ENCODE data around the gene SRSF9.
A peak's percentile ranks its signal among the peaks of the same experiment; 100 is the strongest.
"Not testable (repeated sequence)": the region's sequence is repeated elsewhere in the genome, so short reads cannot be mapped to it uniquely, and the experiment has no call there.

The SRSF9 gene

DNA sequence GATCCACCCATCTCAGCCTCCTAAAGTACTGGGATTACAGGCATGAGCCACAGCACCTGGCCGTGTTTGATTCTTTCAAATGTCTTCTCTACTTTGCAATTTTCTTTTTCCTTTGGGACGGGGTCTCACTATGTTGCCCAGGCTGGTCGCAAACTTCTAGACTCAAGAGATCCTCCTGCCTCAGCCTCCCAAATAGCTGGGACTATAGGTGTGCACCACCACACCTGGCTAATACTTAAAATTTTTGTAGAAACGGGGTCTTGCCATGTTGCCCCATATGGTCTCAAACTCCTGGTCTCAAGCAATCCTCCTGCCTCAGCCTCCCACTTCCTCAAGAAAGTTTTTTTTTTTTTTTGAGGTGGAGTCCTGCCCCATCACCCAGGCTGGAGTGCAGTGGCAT lies 21.6 kb downstream of the SRSF9 start:
- no peak for DNase-seq (ENCODE audit: low spot score)

DNA sequence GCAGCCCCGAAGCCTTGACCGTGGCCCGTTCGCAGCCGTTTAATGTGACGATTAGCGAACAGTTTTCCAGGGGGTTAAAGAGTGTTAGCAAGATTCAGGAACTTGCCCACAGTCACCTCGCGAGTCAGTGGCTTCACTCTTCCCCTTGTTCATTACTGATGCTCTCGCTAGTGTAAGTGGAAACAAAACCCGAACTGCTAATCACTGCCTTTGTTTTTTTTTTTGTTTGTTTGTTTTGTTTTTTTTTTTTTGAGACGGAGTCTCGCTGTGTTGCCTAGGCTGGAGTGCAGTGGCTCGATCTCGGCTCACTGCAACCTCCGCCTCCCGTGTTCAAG lies 22.7 kb downstream of the SRSF9 start:
- DNase-seq (ENCODE audit: low spot score): not testable (repeated sequence)

DNA sequence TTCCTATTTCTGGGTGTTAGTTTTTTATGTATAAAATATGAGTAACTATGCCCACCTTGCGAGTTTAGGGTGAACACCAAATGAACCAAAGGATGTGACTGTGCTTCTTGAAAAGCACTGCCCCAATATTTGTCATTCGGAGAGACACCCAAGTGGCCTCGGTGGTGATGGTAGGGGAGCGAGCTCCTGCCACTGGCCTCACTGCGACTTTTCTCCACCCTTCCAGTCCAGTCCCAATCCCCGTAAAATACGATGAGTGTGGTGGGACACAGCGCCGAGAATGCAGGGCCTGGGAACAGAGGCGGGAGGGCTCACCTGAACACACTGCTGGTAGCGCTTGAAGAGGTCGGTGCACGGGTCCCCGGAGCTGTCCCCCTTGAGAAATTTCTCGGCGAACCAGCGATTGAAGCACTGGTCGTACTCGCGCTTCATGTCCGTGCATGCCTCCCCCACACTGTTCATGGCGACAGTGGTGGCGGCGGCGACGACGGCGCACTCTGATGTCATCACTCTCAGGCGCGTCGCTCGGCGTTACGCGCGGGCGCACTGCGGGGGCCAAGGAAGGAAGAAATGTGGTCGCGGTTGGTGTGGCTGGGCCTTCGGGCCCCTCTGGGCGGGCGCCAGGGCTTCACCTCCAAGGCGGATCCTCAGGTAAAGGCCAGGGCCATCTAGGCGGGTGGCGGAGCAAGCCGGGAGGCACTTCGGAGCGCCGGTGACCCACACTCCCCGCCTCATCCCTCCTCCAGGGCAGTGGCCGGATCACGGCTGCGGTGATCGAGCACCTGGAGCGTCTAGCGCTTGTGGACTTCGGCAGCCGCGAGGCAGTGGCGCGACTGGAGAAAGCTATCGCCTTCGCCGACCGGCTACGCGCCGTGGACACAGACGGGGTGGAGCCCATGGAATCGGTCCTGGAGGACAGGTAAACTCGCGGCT lies 23.4 kb downstream of the SRSF9 start, which contains the start of the genes GATC and TRIAP1:
Gene GATC, plus strand, starts transcription at position 534 of the 933 bp plus-strand sequence. Its CDS starts 37 bp downstream, at position 571.
Gene TRIAP1, minus strand, starts transcription at position 474 of the 933 bp plus-strand sequence. Its CDS starts 12 bp downstream, at position 462.
- peak; percentile 47 for DNase-seq (ENCODE audit: low spot score)

DNA sequence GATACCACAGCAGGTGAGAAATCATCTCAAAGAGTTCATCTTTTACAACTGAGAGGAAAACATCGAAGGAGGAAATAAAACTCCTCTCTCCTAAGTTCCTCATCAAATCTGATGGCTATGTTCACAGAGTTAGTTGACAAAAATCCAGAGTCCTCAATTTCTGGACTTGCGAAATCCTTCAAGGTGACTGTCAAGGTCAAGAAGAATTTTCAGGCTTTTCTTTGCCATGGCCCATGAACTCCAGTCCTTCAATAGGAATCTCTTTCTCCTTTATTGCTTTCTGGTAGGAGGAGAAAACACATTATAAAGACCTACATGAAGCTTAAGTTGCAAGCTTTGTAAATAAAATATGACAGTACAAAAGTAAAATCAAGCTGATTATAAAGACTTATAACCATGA lies 24.9 kb downstream of the SRSF9 start:
- no peak for DNase-seq (ENCODE audit: low spot score)

DNA sequence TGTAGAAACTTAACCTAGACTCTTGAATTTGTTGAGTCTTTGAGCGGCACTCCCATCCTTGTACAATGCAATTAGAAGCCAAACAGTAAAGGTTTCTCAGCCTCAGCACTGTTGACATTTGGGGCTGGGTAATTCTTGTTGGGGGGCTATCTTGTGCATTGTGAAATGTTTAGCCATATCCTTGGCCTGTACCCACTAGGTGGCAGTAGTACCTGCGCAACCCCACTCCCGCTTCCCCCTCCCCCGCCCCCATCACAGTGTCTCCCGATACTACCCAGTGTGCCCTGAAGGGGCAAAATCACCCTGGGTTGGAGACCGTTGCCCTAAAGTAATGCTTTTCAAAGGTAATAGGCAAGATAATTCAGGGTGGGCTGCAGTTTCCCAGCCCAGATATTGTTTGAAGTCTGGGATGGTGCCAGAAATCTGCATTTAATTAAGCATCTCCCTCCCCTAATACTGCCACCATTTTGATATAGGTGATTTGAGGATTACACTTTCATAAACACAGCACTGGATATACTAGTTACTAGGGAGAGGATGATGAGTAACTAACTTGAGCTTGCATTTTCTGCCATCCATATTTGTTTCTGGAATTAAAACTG lies 29.8 kb downstream of the SRSF9 start:
- DNase-seq (ENCODE audit: low spot score): peak; percentile 68

DNA sequence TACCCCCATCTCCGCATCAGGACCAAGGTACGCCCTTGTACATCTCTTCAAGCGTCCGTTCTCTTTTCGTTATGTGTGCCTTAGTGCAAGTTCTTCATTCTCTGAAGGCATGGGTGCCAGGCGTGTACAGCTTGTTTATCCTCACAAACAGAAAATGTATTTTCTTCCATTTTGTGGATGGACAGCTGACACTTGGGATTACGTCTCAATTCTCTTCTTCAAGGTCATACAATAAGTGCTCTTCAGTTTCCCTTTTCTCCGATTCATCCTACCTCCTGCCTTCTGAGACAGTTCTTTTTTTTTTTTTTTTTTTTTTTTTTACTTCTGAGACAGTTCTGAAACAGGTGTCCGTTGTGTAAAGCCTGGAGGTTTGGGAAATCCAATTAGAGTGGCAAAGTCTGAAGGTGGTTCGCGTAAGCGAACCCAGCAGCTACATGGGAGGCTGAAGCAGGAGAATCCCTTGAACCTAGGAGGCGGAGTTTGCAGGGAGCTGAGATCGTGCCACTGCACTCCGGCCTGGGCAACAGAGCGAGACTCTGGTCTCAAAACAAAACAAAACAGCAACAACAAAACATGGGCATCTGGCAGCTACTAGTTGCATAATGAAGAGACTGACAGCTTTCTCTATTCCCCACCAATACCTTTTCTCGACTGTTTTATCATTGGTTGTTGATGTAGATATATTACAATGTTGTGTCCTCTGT lies 30.9 kb downstream of the SRSF9 start:
- DNase-seq (ENCODE audit: low spot score): no peak

DNA sequence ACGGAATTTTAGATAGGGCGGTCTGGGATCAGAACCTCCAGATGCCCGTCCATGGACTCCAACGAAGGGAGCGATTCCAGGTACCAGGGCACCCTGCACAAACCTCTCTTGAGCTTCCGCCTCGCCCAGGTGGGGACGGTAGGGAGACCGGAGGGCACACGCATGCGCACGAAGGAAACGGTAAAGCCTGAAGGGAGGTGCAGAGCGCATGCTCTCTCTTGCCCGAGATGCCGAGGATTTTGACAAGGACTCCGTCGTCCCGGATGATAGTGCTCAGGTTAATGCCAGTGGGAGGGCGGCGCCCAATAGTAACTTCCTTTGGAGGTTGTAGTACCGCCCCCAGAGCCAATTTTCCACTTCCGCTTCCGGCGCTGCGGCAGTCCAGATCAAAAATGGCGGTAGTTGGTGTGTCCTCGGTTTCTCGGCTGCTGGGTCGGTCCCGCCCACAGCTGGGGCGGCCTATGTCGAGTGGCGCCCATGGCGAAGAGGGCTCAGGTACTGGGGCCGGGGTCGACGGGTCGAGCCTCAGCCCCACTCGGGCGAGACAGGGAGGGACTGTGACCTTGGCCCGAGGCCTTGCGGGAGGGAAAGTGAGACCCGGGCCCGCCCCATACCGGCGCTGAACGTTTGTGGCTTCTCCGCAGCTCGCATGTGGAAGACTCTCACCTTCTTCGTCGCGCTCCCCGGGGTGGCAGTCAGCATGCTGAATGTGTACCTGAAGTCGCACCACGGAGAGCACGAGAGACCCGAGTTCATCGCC lies 31.6 kb downstream of the SRSF9 start, which contains the start of gene COX6A1:
Gene COX6A1, plus strand, starts transcription at position 379 of the 760 bp plus-strand sequence. Its CDS starts 14 bp downstream, at position 393.
- peak; percentile 100 for DNase-seq (ENCODE audit: low spot score)

DNA sequence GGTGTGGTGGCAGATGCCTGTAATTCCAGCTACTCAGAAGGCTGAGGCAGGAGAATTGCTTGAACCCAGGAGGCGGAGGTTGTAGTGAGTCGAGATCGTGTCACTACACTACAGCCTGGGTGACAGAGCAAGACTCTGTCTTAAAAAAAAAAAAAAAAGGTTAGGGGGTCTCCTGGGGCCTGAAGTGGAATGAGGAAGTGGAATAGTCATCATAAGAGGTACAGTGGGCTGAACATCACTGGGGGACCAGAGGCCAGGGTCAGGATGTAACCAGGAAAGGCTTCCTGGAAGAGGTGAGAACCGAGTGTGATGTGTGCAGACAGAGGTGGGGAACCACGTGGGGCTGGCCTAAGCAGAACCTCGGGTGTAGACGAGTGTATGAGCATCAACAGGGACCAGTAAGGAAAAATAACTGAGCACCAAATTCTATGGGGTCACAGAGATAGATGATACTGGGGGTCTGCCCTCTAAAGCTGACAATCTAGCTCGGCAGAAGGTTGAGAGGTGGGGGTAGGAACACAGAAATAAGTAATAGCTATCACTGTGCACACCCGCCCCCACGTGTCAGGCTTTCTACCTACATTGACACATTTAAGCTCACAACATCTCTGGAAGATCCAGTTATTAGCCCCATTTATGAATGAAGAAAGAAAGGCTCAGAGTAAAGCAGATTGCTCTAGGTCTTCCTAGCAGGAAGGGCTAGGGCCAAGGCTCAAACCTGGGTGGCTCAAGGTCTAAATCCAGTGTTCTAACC lies 36.6 kb downstream of the SRSF9 start:
- DNase-seq (ENCODE audit: low spot score): no peak

DNA sequence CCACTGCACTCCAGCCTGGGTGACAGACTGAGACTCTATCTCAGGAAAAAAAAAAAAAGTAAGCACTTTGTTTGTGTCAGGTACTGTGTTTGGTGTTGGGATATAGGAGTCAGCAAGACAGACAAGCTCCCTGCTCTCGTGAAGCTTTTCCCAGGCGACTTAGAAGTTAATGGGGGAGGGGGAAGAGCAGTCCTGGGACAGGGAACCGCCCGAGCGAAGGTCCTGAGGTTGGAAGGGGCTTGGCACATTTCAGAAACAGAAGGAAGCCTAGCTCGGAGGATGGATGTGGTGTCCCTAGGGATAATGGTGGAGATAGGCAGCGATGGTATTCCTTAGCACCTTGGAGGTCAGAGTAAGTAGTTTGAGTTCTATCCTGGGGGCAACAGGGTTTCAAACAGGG lies 40.2 kb downstream of the SRSF9 start:
- no peak for DNase-seq (ENCODE audit: low spot score)

DNA sequence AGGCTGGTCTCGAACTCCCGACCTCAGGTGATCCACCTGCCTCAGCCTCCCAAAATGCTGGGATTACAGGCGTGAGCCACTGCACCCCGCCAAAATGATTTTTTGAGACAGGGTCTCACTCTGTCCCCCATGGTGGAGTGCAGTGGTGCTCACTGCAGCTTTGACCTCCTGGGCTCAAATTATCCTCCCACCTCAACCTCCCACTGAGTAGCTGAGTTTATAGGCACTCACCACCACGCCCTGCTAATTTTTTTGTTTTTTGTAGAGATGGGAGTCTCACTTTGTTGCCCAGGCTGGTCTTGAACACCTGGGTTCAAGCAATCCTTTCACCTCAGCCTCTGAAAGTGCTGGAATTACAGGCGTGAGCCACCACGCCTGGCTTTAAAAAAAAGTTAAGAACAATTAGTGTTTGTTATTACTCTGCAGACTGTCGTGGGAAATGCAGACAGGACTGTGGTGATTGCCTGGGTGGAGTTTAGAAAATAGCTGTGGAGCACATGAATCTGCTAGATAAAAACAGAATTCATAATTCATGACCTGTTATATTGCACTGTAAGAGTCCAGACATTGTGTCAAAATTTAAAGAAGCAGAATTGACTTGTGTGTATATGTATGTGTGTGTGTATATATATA lies 40.8 kb downstream of the SRSF9 start:
- no peak for DNase-seq (ENCODE audit: low spot score)

DNA sequence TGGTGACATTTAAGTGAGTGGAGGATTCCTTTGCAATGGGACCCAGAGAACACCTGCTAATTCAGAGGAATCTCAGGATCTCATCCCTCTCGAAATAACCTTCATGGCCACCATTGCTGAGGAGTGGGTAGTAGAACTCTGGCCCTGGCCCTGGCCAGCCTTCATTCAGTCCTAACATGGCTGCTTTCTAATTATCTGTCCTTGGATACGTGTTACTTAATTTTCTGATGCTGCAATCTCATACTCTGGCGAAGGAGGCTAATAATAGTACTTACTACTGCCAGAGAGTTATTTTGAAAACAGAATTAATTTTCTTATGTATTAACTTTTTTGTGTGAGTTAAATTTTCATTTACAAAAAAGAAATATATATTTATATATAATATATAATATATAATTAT lies 43.8 kb downstream of the SRSF9 start:
- no peak for DNase-seq (ENCODE audit: low spot score)

DNA sequence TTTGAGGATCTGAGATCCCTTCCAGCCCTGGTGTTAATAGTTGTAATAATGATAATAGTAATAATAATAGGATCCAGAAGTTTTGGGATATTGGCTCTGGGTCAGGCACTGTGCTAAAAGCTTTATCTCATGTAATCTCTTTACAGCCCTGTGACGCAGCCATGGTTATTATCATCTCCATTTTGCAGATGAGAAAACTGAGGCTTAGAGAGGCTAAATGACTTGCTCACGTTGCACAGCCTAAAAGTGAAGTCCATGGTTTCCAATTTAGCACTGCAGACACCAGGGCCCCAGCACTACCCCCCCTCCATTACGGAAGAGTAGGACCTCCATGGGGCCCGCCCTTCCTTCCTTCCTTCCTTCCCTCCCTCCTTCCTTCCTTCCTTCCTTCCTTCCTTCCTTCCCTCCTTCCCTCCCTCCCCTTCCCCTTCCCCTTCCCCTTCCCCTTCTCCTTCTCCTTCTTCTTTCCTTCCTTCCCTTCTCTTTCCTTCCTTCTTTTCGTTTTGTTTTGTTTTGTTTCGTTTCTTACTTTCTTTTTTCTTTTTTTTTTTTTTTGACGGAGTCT lies 46.6 kb downstream of the SRSF9 start:
- no peak for DNase-seq (ENCODE audit: low spot score)

DNA sequence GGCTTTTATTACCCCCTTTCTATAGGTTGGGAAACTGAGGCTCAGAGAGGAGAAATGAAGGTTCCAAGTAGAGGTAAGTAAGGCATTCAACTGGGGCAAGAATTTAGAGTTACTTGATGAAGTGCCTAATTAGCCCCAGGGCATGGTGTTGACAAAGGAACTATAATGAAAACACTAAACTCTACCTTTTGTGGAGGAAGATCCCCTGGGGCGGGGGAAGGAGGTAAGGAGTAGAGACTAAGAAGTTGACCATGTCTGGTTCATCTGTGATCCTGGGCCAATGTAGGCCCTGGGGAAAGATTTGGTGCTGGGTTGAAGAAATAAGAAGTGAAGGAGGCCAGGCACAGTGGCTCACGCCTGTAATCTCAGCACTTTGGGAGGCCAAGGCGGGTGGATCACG lies 47.8 kb downstream of the SRSF9 start:
- DNase-seq (ENCODE audit: low spot score): no peak

DNA sequence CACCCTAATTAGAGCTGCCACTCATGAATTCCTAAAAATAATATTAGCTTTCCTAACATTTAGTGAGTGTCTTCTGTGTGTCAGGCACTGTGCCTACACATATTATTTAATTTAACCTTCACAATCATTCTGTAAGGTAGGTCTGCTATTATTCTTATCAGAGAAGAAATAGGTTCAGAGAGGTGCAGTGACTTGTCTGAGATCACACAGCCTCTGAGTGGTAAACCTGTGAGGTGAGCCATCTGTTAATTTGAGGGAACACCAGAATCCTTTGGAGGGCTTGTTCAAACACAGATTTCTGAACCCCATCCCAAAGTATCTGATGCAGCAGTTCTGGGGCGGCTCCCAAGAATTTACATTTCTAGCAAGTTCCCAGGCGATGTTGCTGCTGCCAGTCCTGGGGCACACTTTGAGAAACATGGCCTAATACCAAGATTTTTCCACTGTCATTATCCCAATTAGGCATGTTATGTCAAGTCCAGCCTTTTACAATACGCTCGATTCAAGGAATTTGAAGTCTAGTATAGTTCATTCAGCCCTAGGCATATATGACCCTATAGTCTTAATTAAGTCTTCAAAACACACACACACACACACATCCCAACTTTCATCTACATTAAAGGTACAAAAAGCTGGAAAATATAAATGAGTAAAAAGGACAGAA lies 51.5 kb downstream of the SRSF9 start:
- DNase-seq (ENCODE audit: low spot score): no peak

DNA sequence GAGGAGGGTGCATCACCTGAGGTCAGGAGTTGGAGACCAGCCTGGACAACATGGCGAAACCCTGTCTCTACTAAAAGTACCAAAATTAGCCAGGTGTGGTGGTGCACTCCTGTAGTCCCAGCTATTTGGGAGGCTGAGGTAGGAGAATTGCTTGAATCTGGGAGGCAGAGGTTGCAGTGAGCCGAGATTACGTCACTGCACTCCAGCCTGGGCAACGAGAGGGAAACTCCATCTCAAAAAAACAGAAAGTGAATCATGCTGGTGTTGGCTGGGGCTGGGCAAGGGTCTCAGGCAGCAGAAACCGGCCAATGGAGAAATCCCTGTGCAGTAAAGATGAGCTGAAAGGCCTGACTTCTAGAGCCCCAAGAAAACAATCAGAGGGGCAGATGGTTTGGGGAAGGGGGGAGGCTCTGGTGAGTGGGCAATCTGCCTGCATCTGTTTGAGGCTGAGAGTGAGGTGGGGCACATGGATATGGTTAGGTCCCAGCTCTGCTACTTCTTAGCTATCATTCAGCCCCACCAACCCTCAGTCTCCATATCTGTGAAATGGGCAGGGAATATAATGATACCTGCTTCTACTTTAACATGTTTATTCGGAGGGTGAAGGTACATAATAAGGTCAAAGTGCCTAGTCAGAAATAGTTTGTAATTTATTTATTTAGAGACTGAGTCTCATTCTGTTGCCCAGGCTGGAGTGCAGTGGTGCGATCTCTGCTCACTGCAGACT lies 52.9 kb downstream of the SRSF9 start:
- no peak for DNase-seq (ENCODE audit: low spot score)

DNA sequence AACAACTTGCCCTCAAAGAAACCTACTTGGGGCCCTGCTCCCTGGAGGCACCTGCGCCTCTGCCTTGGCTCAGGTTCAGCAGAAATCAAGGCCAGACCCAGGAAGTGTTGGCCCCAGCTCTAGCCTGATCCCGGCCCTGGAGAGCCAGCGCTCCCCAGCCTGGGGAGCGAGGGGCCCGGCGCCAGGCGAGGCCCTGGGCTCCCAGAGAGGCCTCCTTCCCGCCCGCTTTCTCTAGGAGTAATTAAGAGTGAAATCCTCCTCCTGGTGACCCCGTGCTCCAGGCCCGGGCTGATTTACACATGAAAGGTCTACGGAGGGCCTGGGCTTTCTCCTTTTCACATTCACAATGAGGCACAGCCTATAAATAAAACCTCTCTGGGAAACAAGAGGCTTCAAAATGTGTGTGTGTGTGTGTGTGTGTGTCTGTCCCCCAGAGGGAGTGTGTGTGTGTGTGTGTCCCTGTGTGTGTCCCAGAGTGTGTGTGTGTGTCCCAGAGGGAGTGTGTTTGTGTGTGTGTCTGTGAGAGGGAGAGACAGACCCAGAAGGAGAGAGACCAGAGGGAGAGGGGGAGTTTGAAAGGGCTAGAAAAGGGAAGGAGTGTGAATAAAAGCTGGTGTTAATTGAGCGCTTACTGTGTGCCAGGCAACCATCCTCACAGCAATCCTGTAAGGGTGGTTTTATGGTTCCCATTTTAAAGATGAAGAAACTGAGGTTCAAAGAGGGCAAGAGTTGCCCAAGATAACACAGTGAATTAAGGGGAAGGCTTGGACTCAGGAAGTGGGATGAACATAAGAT lies 55.5 kb downstream of the SRSF9 start:
- no peak for DNase-seq (ENCODE audit: low spot score)

DNA sequence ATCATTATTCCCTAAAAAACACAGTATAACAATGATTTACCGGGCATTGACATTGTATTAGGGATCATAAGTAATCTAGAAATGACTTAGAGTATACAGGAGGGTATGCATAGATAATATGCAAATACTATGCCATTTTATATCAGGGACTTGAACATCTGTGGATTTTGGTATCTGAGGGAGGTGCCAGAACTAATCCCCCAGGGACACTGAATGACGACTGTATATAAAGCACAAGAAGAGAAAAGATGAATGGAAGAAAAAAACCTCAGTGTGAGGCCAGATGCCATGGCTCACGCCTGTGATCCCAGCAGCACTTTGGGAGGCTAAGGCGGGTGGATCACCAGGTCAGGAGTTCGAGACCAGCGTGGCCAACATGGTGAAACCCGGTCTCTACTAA lies 57.1 kb downstream of the SRSF9 start:
- DNase-seq (ENCODE audit: low spot score): no peak
